ENCODE measurements around the gene STOX2. TPM values are rescaled to one million over a fixed set of nuclear protein-coding genes. Genes with fewer than 3 reads are reported as not detected.

Gene STOX2
- total and polyA plus RNA-seq, 7 experiments from 2014 or later = not detected

- Mint-ChIP-seq H3K9me3 (peaks cover 0 to 2% (median 0%) of the 10 kb centered on the region in 11 donors), H3K4me1 (no peaks in the 10 kb centered on the region), H3K27ac (no peak overlapping the region), H3K36me3 (no peaks in the 10 kb centered on the region), H3K27me3 (peaks cover 0 to 25% (median 9%) of the 10 kb centered on the region in 5 donors), H3K4me3 (no peak overlapping the region)
- H3K36me3 ChIP-seq (ENCODE audit: control insufficient read depth in 2 of 3, insufficient read depth in 3 of 3, low read length in 3 of 3) = no peaks in the 10 kb centered on the region
- H3K4me3 ChIP-seq (ENCODE audit: low read length) = no peak overlapping the region
- ATAC-seq (no peak), DNase-seq (no peak)
- H3K9me3 ChIP-seq (ENCODE audit: control insufficient read depth in 2 of 3, low read length in 3 of 3) = no peaks in the 10 kb centered on the region
- intact Hi-C loops (cut with micrococcal nuclease) = no loop called here
- CTCF ChIA-PET = no interaction called here
- H3K27me3 ChIP-seq (ENCODE audit: control insufficient read depth in 2 of 2, insufficient read depth in 2 of 2, low read length in 2 of 2) = no peaks in the 10 kb centered on the region
- no peak overlapping the region for H3K27ac ChIP-seq (ENCODE audit: low read depth, low read length)
- POLR2A ChIA-PET = no interaction called here
- H3K4me1 ChIP-seq (ENCODE audit: control insufficient read depth in 2 of 2, insufficient read depth in 2 of 2, low read length in 2 of 2) = no peaks in the 10 kb centered on the region
Measured at GRCh38 chr4:183918696-183919095, 13.6 kb downstream of the STOX2 start.

DNA sequence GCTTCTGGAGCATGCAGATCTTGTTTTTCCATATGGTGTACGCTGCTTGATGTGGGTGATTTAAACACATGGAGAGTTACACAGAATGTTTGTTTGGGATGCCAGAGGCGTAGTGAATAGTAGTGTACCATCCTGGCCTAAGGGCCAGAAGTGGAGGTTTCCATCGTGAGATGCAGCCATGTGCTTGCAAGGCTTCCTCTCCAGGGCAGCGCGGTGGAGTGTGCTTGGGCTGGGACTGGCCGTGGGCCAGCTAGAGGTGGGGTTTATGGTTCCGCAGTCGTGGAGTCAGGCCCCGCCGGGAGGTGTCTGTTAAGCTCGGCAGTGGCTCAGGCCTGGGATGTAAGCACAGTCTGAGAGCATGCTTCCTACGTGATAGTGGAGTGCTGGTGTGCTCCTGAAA lies 14.0 kb downstream of the STOX2 start:
- Mint-ChIP-seq H3K9me3 (peaks cover 0 to 2% (median 0%) of the 10 kb centered on the region in 11 donors), H3K27me3 (peaks cover 0 to 25% (median 9%) of the 10 kb centered on the region in 5 donors), H3K27ac (no peak overlapping the region), H3K36me3 (no peaks in the 10 kb centered on the region), H3K4me1 (no peaks in the 10 kb centered on the region), H3K4me3 (no peak overlapping the region)
- H3K4me3 ChIP-seq (ENCODE audit: low read length) = no peak overlapping the region
- no peak overlapping the region for H3K27ac ChIP-seq (ENCODE audit: low read depth, low read length)
- ChIA-PET POLR2A (no interaction called here), CTCF (no interaction called here)
- intact Hi-C loops (cut with micrococcal nuclease) = no loop called here
- H3K9me3 ChIP-seq (ENCODE audit: control insufficient read depth in 2 of 3, low read length in 3 of 3) = no peaks in the 10 kb centered on the region
- no peaks in the 10 kb centered on the region for H3K36me3 ChIP-seq (ENCODE audit: control insufficient read depth in 2 of 3, insufficient read depth in 3 of 3, low read length in 3 of 3)
- DNase-seq (no peak), ATAC-seq (no peak)
- H3K4me1 ChIP-seq (ENCODE audit: control insufficient read depth in 2 of 2, insufficient read depth in 2 of 2, low read length in 2 of 2) = no peaks in the 10 kb centered on the region
- H3K27me3 ChIP-seq (ENCODE audit: control insufficient read depth in 2 of 2, insufficient read depth in 2 of 2, low read length in 2 of 2) = no peaks in the 10 kb centered on the region

DNA sequence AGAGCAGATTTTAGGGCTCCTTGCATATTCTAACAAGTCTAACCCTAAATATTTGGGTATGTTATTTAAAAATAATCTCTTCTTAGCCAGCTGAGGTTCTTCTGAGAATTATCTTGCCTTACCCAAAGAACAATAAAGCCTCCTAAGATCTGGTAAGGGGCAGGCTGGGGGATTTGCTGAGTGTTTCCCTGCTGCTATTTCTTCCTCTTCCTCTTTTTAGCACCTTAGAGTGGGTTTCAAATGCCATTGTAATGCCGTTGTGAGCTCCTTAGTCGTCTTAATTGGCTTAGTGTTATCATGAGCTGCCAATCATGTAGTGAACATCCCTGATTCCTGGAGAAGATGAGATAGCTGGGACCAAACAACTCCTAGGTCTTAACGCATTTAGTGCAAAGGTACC lies 15.4 kb downstream of the STOX2 start:
- H3K9me3 ChIP-seq (ENCODE audit: control insufficient read depth in 2 of 3, low read length in 3 of 3) = no peaks in the 10 kb centered on the region
- no peaks in the 10 kb centered on the region for H3K36me3 ChIP-seq (ENCODE audit: control insufficient read depth in 2 of 3, insufficient read depth in 3 of 3, low read length in 3 of 3)
- no peak overlapping the region for H3K4me3 Mint-ChIP-seq
- ChIA-PET CTCF (no interaction called here), POLR2A (no interaction called here)
- no peak overlapping the region for H3K27ac ChIP-seq (ENCODE audit: low read depth, low read length)
- H3K36me3 Mint-ChIP-seq = no peaks in the 10 kb centered on the region
- H3K4me1 ChIP-seq (ENCODE audit: control insufficient read depth in 2 of 2, insufficient read depth in 2 of 2, low read length in 2 of 2) = no peaks in the 10 kb centered on the region
- H3K27ac Mint-ChIP-seq = no peak overlapping the region
- no peaks in the 10 kb centered on the region for H3K27me3 ChIP-seq (ENCODE audit: control insufficient read depth in 2 of 2, insufficient read depth in 2 of 2, low read length in 2 of 2)
- intact Hi-C loops (cut with micrococcal nuclease) = no loop called here
- no peak for ATAC-seq
- peaks cover 0 to 28% (median 9%) of the 10 kb centered on the region in 5 donors for H3K27me3 Mint-ChIP-seq
- H3K4me3 ChIP-seq (ENCODE audit: low read length) = no peak overlapping the region
- no peaks in the 10 kb centered on the region for H3K4me1 Mint-ChIP-seq
- peaks cover 0 to 2% (median 0%) of the 10 kb centered on the region in 11 donors for H3K9me3 Mint-ChIP-seq
- no peak for DNase-seq

DNA sequence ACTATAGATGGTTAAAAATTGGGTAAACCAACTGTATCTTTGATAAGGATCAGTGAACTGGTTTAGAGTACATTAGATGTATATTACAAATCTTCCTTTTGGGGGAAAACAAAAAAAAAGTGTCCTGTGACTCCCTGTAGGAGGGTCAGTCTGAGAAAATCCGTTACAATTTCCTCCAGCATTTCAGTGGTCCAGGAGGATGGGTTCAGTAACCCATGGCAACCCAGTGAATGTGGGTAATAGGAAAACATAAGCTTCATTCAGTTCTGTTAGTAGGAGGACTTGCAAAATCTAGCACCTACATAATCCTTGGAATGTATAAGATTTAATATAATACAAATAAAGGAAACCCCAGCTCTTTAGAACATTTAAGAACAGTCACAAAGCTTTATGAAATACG lies 16.2 kb downstream of the STOX2 start:
- H3K4me1 ChIP-seq (ENCODE audit: control insufficient read depth in 2 of 2, insufficient read depth in 2 of 2, low read length in 2 of 2) = no peaks in the 10 kb centered on the region
- Mint-ChIP-seq H3K9me3 (peaks cover 0 to 2% (median 0%) of the 10 kb centered on the region in 11 donors), H3K27ac (no peak overlapping the region), H3K36me3 (no peaks in the 10 kb centered on the region), H3K27me3 (peaks cover 0 to 28% (median 9%) of the 10 kb centered on the region in 5 donors), H3K4me3 (no peak overlapping the region), H3K4me1 (no peaks in the 10 kb centered on the region)
- CTCF ChIA-PET = no interaction called here
- H3K9me3 ChIP-seq (ENCODE audit: control insufficient read depth in 2 of 3, low read length in 3 of 3) = no peaks in the 10 kb centered on the region
- POLR2A ChIA-PET = no interaction called here
- H3K4me3 ChIP-seq (ENCODE audit: low read length) = no peak overlapping the region
- H3K36me3 ChIP-seq (ENCODE audit: control insufficient read depth in 2 of 3, insufficient read depth in 3 of 3, low read length in 3 of 3) = no peaks in the 10 kb centered on the region
- no peak for DNase-seq
- intact Hi-C loops (cut with micrococcal nuclease) = no loop called here
- ATAC-seq = no peak
- H3K27ac ChIP-seq (ENCODE audit: low read depth, low read length) = no peak overlapping the region
- no peaks in the 10 kb centered on the region for H3K27me3 ChIP-seq (ENCODE audit: control insufficient read depth in 2 of 2, insufficient read depth in 2 of 2, low read length in 2 of 2)

DNA sequence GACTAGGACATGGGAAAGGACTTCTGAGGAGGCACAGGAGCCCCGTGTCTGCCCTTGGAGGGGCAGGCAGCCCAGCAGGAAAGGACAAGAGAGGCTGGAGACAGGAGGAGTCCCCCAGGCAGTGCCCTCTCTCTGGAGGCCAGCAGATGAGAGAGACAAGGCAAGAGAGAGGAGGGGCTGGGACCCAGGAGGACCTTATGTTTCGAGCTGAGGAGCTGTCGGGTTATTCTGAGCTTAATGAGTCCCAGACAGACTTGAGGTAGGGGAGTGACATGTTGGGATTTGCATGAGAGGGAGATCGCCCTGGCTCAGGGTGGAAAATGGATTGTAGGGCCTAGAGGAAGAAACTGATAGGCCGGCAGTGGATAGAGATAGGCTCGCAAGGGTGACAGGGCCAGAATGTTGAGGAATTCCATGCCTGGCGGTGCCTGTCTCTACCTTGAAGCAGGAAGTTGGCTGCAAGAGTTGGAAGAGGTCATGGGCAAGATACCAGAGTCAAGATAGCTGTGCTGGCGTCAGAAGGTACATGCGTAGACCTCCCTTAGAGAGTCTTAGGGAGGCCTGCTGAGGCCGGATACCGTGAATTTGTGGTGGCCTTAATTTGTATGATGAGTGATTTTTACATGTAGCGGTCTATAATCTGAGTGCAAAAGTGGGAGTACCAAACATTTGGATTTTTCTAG lies 19.4 kb downstream of the STOX2 start:
- ChIA-PET POLR2A (no interaction called here), CTCF (no interaction called here)
- DNase-seq = no peak
- H3K4me1 ChIP-seq (ENCODE audit: control insufficient read depth in 2 of 2, insufficient read depth in 2 of 2, low read length in 2 of 2) = no peaks in the 10 kb centered on the region
- intact Hi-C loops (cut with micrococcal nuclease) = no loop called here
- Mint-ChIP-seq H3K4me3 (no peak overlapping the region), H3K4me1 (no peaks in the 10 kb centered on the region), H3K36me3 (no peaks in the 10 kb centered on the region), H3K9me3 (peaks cover 0 to 1% (median 0%) of the 10 kb centered on the region in 11 donors), H3K27ac (no peak overlapping the region), H3K27me3 (peaks cover 0 to 20% (median 14%) of the 10 kb centered on the region in 5 donors)
- no peak for ATAC-seq
- H3K4me3 ChIP-seq (ENCODE audit: low read length) = no peak overlapping the region
- no peak overlapping the region for H3K27ac ChIP-seq (ENCODE audit: low read depth, low read length)
- no peaks in the 10 kb centered on the region for H3K9me3 ChIP-seq (ENCODE audit: control insufficient read depth in 2 of 3, low read length in 3 of 3)
- H3K27me3 ChIP-seq (ENCODE audit: control insufficient read depth in 2 of 2, insufficient read depth in 2 of 2, low read length in 2 of 2) = no peaks in the 10 kb centered on the region
- no peaks in the 10 kb centered on the region for H3K36me3 ChIP-seq (ENCODE audit: control insufficient read depth in 2 of 3, insufficient read depth in 3 of 3, low read length in 3 of 3)

DNA sequence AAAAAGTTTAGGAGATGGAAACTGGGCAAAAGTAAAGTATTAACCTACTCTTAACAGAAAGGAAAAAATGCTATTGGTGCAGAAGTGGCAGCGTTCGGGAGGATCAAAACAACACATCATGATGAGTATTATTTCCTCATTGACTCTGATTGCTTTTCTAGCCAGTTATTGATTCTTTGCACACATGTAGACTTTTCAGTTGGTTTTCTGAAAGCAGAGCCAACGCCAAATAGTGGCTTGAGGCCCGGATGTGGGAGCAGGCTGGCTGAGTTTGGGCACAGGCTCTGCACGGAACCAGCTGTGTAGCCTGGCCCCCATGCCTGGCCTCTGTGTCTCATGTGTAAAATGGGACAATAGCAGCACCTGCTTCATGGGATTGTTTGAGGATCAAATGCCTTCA lies 21.8 kb downstream of the STOX2 start:
- Histone ChIP-seq H3K4me3 (ENCODE audit: low read length) (no peak overlapping the region), H3K4me1 (ENCODE audit: control insufficient read depth in 2 of 2, insufficient read depth in 2 of 2, low read length in 2 of 2) (no peaks in the 10 kb centered on the region), H3K36me3 (ENCODE audit: control insufficient read depth in 2 of 3, insufficient read depth in 3 of 3, low read length in 3 of 3) (no peaks in the 10 kb centered on the region), H3K9me3 (ENCODE audit: control insufficient read depth in 2 of 3, low read length in 3 of 3) (no peaks in the 10 kb centered on the region), H3K27ac (ENCODE audit: low read depth, low read length) (no peak overlapping the region), H3K27me3 (ENCODE audit: control insufficient read depth in 2 of 2, insufficient read depth in 2 of 2, low read length in 2 of 2) (no peaks in the 10 kb centered on the region)
- no peak overlapping the region for H3K4me3 Mint-ChIP-seq
- H3K27ac Mint-ChIP-seq = no peak overlapping the region
- peaks cover 0 to 1% (median 0%) of the 10 kb centered on the region in 11 donors for H3K9me3 Mint-ChIP-seq
- POLR2A ChIA-PET = no interaction called here
- H3K27me3 Mint-ChIP-seq = peaks cover 4 to 18% (median 8%) of the 10 kb centered on the region in 5 donors
- intact Hi-C loops (cut with micrococcal nuclease) = no loop called here
- no peaks in the 10 kb centered on the region for H3K36me3 Mint-ChIP-seq
- no peak for ATAC-seq
- CTCF ChIA-PET = no interaction called here
- H3K4me1 Mint-ChIP-seq = no peaks in the 10 kb centered on the region
- DNase-seq = no peak

- CTCF ChIA-PET = no interaction called here
- peaks cover 6 to 15% (median 13%) of the 10 kb centered on the region in 5 donors for H3K27me3 Mint-ChIP-seq
- no peaks in the 10 kb centered on the region for H3K36me3 Mint-ChIP-seq
- Histone ChIP-seq H3K4me1 (ENCODE audit: control insufficient read depth in 2 of 2, insufficient read depth in 2 of 2, low read length in 2 of 2) (no peaks in the 10 kb centered on the region), H3K27ac (ENCODE audit: low read depth, low read length) (no peak overlapping the region), H3K9me3 (ENCODE audit: control insufficient read depth in 2 of 3, low read length in 3 of 3) (no peaks in the 10 kb centered on the region), H3K4me3 (ENCODE audit: low read length) (no peak overlapping the region), H3K27me3 (ENCODE audit: control insufficient read depth in 2 of 2, insufficient read depth in 2 of 2, low read length in 2 of 2) (no peaks in the 10 kb centered on the region), H3K36me3 (ENCODE audit: control insufficient read depth in 2 of 3, insufficient read depth in 3 of 3, low read length in 3 of 3) (no peaks in the 10 kb centered on the region)
- no peak overlapping the region for H3K4me3 Mint-ChIP-seq
- ATAC-seq = no peak
- H3K4me1 Mint-ChIP-seq = no peaks in the 10 kb centered on the region
- intact Hi-C loops (cut with micrococcal nuclease) = no loop called here
- POLR2A ChIA-PET = no interaction called here
- no peak overlapping the region for H3K27ac Mint-ChIP-seq
- DNase-seq = no peak
- H3K9me3 Mint-ChIP-seq = no peaks in the 10 kb centered on the region
Measured at GRCh38 chr4:183932576-183932975, 27.5 kb downstream of the STOX2 start.

All from naive thymus-derived CD4-positive, alpha-beta T cell (primary cell).